ENCODE data around the gene RREB1.

DNA sequence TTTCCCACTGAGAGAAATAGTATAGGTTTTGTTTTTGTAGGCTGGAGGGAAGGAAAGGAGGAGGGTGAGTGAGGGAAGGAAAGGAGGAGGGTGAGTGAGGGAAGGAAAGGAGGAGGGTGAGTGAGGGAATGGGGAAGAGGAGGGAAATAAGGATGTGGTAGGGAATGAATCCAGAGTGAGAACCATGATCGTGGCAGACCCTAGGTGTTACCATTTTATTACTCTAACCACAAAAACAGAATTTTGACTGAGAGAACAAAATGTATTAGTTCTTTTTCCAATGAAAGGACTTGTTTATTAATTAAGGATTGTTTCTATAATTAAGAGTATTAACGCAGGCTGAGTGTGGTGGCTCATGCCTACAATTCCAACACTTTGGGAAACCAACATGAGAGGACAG lies 188.8 kb downstream of the RREB1 start:
- TF ChIP-seq CTCF (IDR thresholded peaks at IDR 0.05; ENCODE audit: insufficient read depth, low read length) (no peak), SPI1 (IDR thresholded peaks at IDR 0.05; ENCODE audit: borderline replicate concordance, low read depth) (no peak), REST (IDR thresholded peaks at IDR 0.05; ENCODE audit: insufficient replicate concordance, low read depth) (no peak), POLR2AphosphoS5 (IDR thresholded peaks at IDR 0.05; ENCODE audit: low read depth) (no peak)
